COLO668 (cell line): ENCODE results near the gene KIAA1549.
"Not testable (repeated sequence)": the region's sequence is repeated elsewhere in the genome, so short reads cannot be mapped to it uniquely, and the experiment has no call there.

ENCODE experiments used
- DNase-seq: peaks from one replicate; lab custom pipeline; 2025; ENCODE audit not compliant: unreplicated experiment; lab: John Stamatoyannopoulos, UW

The KIAA1549 gene

DNA sequence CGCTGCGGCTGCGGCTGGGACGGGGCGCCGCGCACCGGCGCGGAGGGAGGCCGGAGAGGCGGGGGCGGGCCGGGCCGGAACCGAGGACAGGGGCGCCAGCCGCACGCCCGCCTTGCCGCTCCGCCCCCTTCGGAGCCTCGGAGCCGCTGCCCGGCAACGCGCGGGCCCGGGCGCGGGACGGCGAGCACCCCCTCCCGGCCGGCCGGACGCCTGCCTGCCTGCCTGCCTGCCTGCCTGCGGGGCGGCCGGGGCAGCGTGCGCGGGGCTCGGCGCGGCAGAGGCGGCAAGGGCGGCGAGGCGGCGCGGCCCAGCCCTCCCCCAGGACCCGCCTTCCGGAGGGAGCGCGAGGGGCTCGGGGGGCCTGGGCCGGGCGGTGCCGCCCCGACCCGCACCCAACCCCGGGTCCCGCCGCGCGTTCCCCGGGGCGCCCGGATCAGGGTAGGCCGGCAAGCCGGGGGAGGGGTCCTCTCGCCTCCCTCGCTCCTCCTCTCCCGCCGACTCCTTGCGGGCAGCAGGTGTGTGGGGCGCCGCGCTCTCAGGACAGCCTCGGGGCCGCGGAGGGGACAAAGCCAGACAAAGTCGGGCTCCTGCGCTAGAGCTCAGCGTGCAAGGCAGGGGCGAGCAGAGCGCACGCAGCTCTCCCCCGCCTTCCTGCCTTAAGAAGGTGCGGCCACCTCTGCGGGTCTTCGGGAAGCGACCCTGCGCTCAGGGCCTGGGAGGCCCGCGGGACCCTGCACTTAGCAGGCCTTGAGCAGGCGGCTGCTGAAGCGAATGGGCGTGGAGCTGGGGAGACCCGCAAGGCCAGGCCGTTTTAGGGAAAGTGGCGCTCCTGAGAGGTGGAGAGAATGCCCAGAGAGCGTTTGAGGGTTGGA lies at the start of gene KIAA1549:
Gene KIAA1549, minus strand, starts transcription at position 58 of the 872 bp plus-strand sequence. CDS start 120 bp downstream, outside the sequence.
- peak; percentile 89 for DNase-seq

- DNase-seq, result no peak
These were observed 48.2 kb upstream of the KIAA1549 start for GRCh38 chr7:139029353-139029752.

GRCh38 chr7:139026551-139026950 lies 45.4 kb upstream of the KIAA1549 start:
- DNase-seq, result no peak

DNA sequence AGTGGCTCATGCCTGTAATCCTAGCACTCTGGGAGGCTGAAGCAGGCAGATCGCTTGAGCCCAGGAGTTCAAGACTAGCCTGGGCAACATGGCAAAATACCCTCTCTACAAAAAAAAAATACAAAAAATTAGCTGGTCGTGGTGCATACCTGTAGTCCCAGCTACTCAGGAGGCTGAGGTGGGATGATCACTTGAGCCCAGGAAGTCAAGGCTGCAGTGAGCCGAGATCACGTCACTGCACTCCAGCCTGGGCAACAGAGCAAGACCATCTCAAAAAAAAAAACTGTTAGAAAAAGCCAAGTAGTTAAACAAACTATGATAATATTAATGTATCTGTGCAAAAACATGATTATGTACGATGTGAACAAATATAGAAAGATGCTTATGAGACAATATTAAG lies 44.7 kb upstream of the KIAA1549 start:
- DNase-seq, result not testable (repeated sequence)

DNA sequence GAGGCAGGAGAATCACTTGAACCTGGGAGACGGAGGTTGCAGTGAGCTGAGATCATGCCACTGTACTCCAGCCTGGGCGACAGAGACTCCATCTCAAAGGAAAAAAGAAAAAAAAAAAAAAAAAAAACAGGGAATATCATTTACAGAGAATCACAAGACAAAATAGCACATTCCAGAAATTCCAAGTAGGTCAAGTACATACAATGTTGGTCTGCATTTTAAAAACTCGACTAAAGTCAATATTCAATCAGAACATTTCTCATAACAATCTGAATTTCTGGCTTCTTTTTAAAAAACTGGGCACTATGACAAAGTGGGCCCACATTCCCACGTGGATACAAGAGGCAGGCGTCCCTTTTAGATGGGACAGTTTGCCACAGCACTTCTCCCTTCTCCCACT lies 41.9 kb upstream of the KIAA1549 start:
- no peak for DNase-seq

DNA sequence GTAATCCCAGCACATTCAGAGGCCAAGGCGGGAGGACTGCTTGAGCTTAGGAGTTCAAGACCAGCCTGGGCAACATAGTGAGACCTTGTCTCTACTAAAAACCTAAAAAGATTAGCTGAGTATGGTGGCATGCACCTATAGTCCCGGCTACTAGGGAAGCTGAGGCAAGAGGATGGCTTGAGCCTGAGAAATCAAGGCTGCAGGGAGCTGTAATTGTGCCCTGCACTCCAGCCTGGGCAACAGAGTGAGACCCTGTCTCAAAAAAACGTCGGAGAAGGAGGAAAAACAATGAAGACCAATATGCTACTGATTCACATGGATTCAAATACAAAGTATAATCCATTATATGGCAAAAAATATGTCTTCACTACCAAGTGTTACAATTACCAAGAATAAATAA lies 41.1 kb upstream of the KIAA1549 start:
- no peak for DNase-seq

GRCh38 chr7:139018910-139019309 lies 37.7 kb upstream of the KIAA1549 start:
- no peak for DNase-seq

DNA sequence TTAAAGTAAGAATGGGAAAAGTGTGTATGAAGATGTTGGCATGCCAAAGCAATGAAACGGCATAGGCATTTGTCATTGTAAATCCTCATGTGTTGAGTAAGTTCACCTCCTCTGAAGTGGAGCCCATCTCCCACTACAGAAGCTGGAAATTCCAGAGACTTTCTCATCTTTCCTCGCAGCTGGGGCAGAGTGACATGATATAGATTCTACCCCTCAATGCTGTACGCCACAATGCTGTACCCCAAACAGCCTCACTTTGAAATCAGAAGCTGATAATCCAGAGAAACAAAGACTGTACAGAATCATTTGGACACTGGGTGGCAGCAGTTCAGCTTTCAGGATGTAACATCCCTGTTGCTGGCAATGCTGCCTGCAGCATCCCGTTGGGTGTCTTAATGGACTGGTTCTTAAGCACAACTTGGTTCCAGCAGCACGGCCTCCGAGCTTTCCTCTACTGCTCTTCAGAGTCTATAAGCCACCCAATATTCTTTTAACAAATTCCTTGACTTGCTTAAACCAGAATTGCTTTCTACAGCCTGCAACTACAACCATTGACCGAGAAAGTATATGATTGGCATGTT lies 35.8 kb upstream of the KIAA1549 start:
- DNase-seq, result peak; percentile 65

DNA sequence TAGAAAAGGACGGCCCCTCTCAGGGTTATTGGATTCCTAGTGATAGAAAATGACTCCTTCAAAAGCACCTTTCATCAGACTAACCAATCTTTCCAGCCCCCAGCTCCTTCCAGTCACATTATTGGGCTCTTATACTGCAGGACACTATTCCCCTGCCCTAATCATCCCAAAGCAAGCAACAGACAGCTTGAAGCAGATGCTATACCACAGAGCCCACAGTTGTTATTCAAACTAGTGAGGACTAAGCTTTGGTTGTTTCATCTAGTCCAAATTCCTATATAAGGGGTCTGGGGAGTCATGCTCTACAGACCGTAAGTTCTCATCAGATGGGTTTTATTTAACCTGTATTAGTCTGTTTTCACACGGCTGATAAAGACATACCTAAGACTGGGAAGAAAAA lies 30.2 kb upstream of the KIAA1549 start:
- no peak for DNase-seq

- no peak for DNase-seq
These were observed 23.3 kb upstream of the KIAA1549 start for GRCh38 chr7:139004321-139005090.

DNA sequence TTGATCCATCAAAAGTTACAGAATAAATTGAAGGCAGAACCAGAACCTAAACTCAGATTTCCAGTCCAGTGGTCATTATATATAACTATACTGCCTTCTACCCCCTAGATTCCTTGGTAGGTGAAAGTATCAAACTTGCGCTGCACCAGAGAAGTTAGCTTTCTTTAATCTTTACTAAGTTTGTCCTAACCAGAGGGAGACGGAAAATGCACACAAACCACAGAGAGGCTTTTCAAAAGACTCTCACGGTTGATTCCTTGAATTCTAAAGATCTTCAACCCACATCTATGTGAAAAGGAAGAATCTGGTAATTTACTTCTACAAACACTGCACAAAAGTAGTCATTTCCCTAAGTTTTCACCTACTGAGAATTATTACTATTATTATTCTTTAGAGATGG lies 18.2 kb upstream of the KIAA1549 start:
- DNase-seq, result no peak

- no peak for DNase-seq
These were observed 10.9 kb upstream of the KIAA1549 start for GRCh38 chr7:138992052-138992531.

GRCh38 chr7:138987686-138988085 lies 6.5 kb upstream of the KIAA1549 start:
- no peak for DNase-seq

DNA sequence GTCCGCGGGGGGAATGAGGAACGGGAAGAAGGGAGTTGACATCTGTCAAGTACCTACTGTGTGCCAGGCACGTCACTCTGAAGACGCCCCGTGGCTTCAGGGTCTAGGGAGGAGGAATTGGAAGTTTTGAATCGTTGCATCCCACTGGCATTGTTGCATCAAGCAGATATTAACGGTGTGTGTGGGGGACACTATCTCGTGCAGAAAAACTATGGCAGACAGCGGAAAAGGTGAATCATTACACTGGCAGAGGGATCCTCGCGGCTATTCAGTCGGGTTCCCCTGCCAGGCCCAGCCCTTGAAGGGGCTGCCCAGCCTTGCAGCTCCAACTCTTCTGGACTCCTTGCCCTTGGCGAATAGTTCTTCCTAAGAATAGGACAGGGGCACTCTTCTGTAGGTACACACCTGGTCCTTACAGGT lies 1.0 kb upstream of the KIAA1549 start:
- no peak for DNase-seq

DNA sequence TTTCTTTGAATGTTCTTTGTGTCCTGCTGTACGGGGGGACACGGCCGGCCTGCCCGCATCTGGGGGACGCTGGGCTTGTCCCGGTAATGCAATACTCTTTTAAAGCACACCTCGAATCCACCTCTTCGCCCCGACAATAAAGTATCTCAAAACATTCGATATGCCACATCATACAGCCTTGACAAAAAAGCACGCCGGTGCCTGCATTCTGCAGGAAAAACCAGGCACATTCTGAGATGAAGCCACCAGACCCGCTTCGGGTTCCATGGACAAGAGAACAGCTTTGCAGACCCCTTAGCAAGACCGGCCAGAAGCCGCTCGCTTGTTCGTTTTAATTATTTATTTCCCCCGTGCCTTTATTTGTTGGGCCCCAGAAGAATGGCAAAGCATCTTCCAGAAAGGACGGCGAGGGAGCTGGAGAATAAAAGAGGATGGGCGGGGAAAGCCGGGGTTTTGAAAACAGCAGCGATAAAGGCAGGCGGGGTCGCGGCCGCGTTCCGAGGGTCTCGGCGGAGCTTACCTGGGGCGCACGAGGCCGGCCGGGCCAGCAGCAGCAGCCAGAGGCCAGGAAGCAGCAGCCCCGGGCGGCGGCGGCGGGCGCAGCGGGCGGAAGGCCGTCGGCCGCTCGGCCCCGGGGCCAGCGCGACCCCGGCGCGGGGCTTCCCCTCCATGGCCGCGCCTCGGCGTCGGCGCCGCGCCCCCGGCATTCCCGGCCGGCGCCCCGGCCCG lies 462 bp downstream of the KIAA1549 start:
- peak; percentile 89 for DNase-seq

DNA sequence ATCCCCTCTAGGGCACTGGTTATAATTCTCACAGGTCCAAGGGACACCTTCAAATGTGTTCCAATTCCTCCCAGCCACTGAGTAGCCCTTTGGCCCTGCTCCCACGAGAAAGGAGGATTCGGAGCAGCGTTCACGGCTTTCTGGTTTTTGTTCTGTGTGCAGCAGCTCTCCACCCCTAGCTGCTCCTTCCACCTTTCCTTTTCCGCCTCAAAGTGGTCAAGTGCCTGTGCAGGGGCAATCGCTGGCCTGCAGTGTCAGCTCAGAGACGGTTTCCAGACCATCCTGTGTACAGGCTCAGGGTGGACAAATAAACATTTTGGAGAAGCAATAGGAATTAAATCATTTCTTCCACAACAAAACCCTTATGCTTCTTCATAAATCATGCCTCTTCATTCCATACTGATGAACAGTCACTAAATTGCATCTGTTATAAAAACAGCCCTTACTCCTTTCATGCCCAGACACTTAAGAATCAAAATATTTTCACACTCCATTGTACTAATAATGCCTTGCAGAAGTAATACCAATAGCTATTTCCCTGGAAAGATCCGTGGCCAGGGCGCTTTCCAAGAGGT lies 1.1 kb downstream of the KIAA1549 start:
- no peak for DNase-seq

- DNase-seq, result no peak
These were observed 1.8 kb downstream of the KIAA1549 start for GRCh38 chr7:138979226-138979979.

- DNase-seq, result no peak
These were observed 2.5 kb downstream of the KIAA1549 start for GRCh38 chr7:138978541-138979184.

GRCh38 chr7:138976161-138976560 lies 5.0 kb downstream of the KIAA1549 start:
- DNase-seq, result not testable (repeated sequence)
